Measurements from ENCODE around the gene C17orf67.

DNA sequence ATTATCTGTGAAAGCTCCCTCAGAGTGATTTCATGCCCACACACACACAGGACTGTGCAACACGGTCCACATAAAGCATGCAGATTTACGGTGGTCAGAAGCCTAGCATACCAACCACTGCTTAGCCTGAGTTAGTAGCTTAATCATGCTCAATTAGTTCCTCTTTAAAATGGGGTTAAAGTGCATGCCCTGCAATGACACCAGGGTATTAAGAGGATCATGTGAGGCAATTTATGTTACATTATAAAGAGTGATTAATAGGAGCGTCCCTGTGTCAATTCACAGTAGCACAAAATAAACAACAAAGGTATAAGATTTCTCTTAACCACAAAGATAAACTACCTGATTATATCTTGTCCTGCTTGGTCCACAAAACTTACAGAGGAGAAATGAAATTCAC lies 39.8 kb downstream of the C17orf67 start:
- no peak for TF ChIP-seq CTCF (IDR thresholded peaks at IDR 0.05 in 8 of 11, conservative IDR thresholded peaks at IDR 0.05 in 3 of 11)
- no peak for TF ChIP-seq POLR2AphosphoS5 (IDR thresholded peaks at IDR 0.05)
- TF ChIP-seq POLR2A (IDR thresholded peaks at IDR 0.05) = no peak

Data from spleen (tissue), 7 donors.